OCI-LY7 (cell line): Measurements from ENCODE around the gene CPA2. TPM values are rescaled to one million over a fixed set of nuclear protein-coding genes. Genes with fewer than 3 reads are reported as not detected.

Experiments
- BruUV-seq: library from RNA; stranded (reverse); fragments of 400-500 nt; replicated peaks from 2 replicates; lab custom pipeline; 2021; lab: Mats Ljungman, UMichigan
- CTCF ChIA-PET: fragments of 300-600 bp; sonication (Branson Sonifier 250); formaldehyde crosslinking; loops from one replicate; lab custom pipeline; 2022; ENCODE audit warnings: antibody characterized with exemption; ENCODE audit not compliant: unreplicated experiment; lab: Charles Lee
- POLR2A ChIA-PET: fragments of 300-600 bp; sonication (Branson Sonifier 250); formaldehyde crosslinking; loops from one replicate; lab custom pipeline; 2022; ENCODE audit warnings: antibody characterized with exemption; lab: Charles Lee
- DNase-seq: peaks from one replicate; pipeline ENCODE4 v3.0.0-alpha.2; 2015; ENCODE audit warnings: low spot score
- H2AFZ ChIP-seq: fragments of 200-600 bp; sonication (generic), shearing (Covaris generic); 2 replicates; pipeline ENCODE4 v1.6.1; 2014; ENCODE audit warnings: mild to moderate bottlenecking, antibody characterized with exemption, low read length, moderate library complexity
- H3K27ac ChIP-seq: fragments of 200-600 bp; sonication (generic); 2 replicates; pipeline ENCODE4 v1.5.1; 2014; ENCODE audit warnings: mixed run types, low read depth, mild to moderate bottlenecking, moderate library complexity, low read length, inconsistent platforms; ENCODE audit not compliant: poor library complexity, severe bottlenecking
- H3K36me3 ChIP-seq: fragments of 200-600 bp; sonication (generic); 2 replicates; pipeline ENCODE4 v1.6.1; 2014; ENCODE audit warnings: mild to moderate bottlenecking, antibody characterized with exemption, low read length, moderate library complexity, mixed read lengths; ENCODE audit not compliant: insufficient read depth
- H3K4me1 ChIP-seq: fragments of 200-600 bp; sonication (generic); 2 replicates; pipeline ENCODE4 v1.5.1; 2014; ENCODE audit warnings: mild to moderate bottlenecking, low read length; ENCODE audit not compliant: insufficient read depth, poor library complexity, severe bottlenecking
- H3K4me2 ChIP-seq: fragments of 200-600 bp; sonication (generic); 2 replicates; pipeline ENCODE4 v1.6.1; 2014; ENCODE audit warnings: mild to moderate bottlenecking, low read length
- H3K4me3 ChIP-seq: fragments of 200-600 bp; sonication (generic); 2 replicates; pipeline ENCODE4 v1.5.1; 2014; ENCODE audit warnings: mild to moderate bottlenecking, low read depth, low read length; ENCODE audit not compliant: poor library complexity, severe bottlenecking
- H3K79me2 ChIP-seq: fragments of 200-600 bp; sonication (generic); 2 replicates; pipeline ENCODE4 v1.6.1; 2016; ENCODE audit warnings: low read depth, mild to moderate bottlenecking, low read length, moderate library complexity, mixed read lengths; ENCODE audit not compliant: insufficient read depth
- H3K9me2 ChIP-seq: fragments of 200-600 bp; sonication (generic); 2 replicates; pipeline ENCODE4 v1.6.1; 2016; ENCODE audit warnings: mild to moderate bottlenecking, low read length, mixed read lengths; ENCODE audit not compliant: insufficient read depth
- H3K9me3 ChIP-seq: fragments of 200-600 bp; sonication (generic); 2 replicates; pipeline ENCODE4 v1.6.1; 2014; ENCODE audit warnings: mild to moderate bottlenecking, mixed run types, low read length, mixed read lengths
- H4K20me1 ChIP-seq: fragments of 200-600 bp; sonication (generic); 2 replicates; pipeline ENCODE4 v1.6.1; 2014; ENCODE audit warnings: mild to moderate bottlenecking, antibody characterized with exemption, low read length, moderate library complexity, mixed read lengths; ENCODE audit not compliant: insufficient read depth
- EZH2phosphoT487 ChIP-seq: fragments of 200-600 bp; sonication (generic); IDR thresholded peaks from 2 replicates; pipeline ENCODE4 v1.6.1; 2018; ENCODE audit warnings: low read depth, borderline replicate concordance, mild to moderate bottlenecking, mixed run types, antibody characterized with exemption, low read length, moderate library complexity, mixed read lengths
- intact Hi-C: fragments of 100-400 bp; cut with micrococcal nuclease; formaldehyde crosslinking; loops from one replicate; pipeline ENCODE4 v1.10.0; 2022; ENCODE audit not compliant: unreplicated experiment
- total RNA-seq, 2 experiments: library from RNA; depleted of rRNA in 1 of 2; stranded (reverse); fragments of >200 nt in 1 of 2; shearing (Covaris generic) in 1 of 2; gene quantifications; 2 replicates each; pipeline ENCODE4 v1.2.3, GENCODE V29; 2014 to 2022
- TF ChIP-seq, protein P1 (sequence below): fragments of 200-600 bp; sonication (generic); conservative IDR thresholded peaks from 2 replicates; pipeline ENCODE4 v1.5.1; 2014; ENCODE audit warnings: mild to moderate bottlenecking, antibody characterized with exemption, low read length, moderate library complexity, mixed read lengths

CPA2 gene
- total RNA-seq, 2 experiments from 2014 or later, result not detected

DNA sequence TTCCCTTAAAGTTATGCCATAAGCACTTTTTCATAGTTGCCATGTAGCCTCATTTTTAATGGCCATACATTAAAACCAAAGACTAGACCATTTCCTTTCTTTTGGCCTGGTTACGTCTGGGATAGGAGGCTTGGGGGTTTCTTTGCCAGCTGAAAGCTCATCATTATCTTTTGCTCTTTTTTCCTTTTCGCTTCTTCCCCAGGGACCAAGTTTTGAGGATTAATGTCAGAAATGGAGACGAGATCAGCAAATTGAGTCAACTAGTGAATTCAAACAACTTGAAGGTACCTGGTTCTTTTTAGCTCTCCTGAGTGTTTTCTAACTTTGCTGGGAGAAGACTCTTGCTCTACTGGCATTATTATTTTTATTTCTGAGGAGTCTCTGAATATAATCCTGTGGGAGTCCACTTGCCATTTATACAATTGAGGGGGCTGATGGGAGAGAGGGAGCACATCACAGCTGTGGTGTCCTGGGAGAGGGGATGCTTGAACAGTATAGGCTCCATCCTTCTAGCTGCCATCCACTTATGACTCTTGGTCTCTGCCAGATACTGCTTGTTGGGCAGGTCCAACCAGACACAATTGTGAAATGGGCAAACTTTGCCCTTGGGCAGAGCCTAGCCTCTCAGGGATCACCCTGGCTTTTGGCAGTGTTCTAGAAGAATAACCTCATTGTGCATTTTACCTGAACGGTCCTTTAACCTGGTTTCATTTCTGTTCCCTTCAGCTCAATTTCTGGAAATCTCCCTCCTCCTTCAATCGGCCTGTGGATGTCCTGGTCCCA, 32.1 kb downstream of the CPA2 start:
- TF ChIP-seq, protein P1, sequence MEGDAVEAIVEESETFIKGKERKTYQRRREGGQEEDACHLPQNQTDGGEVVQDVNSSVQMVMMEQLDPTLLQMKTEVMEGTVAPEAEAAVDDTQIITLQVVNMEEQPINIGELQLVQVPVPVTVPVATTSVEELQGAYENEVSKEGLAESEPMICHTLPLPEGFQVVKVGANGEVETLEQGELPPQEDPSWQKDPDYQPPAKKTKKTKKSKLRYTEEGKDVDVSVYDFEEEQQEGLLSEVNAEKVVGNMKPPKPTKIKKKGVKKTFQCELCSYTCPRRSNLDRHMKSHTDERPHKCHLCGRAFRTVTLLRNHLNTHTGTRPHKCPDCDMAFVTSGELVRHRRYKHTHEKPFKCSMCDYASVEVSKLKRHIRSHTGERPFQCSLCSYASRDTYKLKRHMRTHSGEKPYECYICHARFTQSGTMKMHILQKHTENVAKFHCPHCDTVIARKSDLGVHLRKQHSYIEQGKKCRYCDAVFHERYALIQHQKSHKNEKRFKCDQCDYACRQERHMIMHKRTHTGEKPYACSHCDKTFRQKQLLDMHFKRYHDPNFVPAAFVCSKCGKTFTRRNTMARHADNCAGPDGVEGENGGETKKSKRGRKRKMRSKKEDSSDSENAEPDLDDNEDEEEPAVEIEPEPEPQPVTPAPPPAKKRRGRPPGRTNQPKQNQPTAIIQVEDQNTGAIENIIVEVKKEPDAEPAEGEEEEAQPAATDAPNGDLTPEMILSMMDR, result no peak
- TF ChIP-seq EZH2phosphoT487, result no peak
- CTCF ChIA-PET, result no interaction called here
- no peaks in the 10 kb centered on the region for H3K9me3 ChIP-seq
- DNase-seq, result no peak
- no peaks in the 10 kb centered on the region for H3K9me2 ChIP-seq
- intact Hi-C loops, result no loop called here
- no peak overlapping the region for H3K4me3 ChIP-seq
- no peaks in the 10 kb centered on the region for H3K79me2 ChIP-seq
- no peak overlapping the region for H2AFZ ChIP-seq
- no peaks in the 10 kb centered on the region for H3K4me1 ChIP-seq
- H4K20me1 ChIP-seq, result no peaks in the 10 kb centered on the region
- H3K4me2 ChIP-seq, result no peak overlapping the region
- BruUV-seq, result no TSS peak
- no peak overlapping the region for H3K27ac ChIP-seq
- POLR2A ChIA-PET, result no interaction called here
- no peaks in the 10 kb centered on the region for H3K36me3 ChIP-seq

DNA sequence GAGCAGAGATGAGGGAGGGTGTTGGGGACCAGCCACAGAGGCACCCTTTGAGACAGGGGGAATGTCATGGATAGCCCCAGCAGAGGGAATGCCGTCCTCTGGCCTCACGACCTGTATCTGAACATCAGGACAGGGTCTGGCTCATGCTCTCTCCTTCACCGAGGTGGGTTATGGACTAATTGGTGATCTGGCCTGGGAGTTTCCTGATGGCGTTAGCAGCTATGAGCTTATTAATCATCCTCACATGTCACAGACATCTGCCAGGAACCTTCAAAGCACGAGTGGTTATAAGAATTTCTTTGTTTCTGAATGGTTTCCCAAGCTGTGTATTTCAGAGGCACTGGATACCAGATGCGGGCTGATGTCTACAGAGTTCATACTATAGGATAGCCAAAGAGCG, 33.2 kb downstream of the CPA2 start:
- Histone ChIP-seq H3K4me2 (no peak overlapping the region), H3K4me3 (no peak overlapping the region), H3K9me2 (no peaks in the 10 kb centered on the region), H4K20me1 (no peaks in the 10 kb centered on the region), H3K4me1 (no peaks in the 10 kb centered on the region), H3K79me2 (no peaks in the 10 kb centered on the region), H2AFZ (no peak overlapping the region), H3K36me3 (no peaks in the 10 kb centered on the region), H3K9me3 (no peaks in the 10 kb centered on the region), H3K27ac (no peak overlapping the region)
- ChIA-PET POLR2A (no interaction called here), CTCF (no interaction called here)
- intact Hi-C loops, result no loop called here
- BruUV-seq, result no TSS peak
- DNase-seq, result no peak
- TF ChIP-seq EZH2phosphoT487, result no peak
- TF ChIP-seq, protein P1, result no peak

DNA sequence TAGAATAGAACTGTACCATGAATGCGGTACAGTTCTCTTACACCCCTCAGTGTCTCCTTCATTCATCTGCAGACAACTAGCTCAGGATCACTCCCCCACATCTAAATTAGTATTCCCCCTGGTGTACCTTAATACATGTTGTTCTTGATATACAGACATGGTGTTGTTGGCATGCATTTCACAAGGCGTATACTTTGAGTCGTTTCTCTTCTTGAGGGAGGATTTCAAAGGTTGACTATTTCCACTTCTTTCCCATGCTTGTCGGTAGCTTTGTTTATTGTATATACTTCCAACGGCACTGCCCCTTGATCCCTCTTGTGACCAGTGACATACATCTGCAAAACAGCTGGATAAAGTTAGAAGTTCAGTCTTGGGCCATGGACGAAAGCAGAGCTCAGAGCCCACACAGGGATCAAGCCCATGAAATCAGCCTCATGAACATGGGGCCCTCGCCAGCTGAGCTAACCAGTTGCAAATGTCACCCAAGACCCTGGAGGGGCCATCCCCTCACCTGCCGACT, 34.9 kb downstream of the CPA2 start:
- Histone ChIP-seq H3K9me2 (no peaks in the 10 kb centered on the region), H3K79me2 (no peaks in the 10 kb centered on the region), H3K27ac (no peak overlapping the region), H4K20me1 (no peaks in the 10 kb centered on the region), H2AFZ (no peak overlapping the region), H3K36me3 (no peaks in the 10 kb centered on the region), H3K4me3 (no peak overlapping the region), H3K4me2 (no peak overlapping the region), H3K4me1 (no peaks in the 10 kb centered on the region), H3K9me3 (no peaks in the 10 kb centered on the region)
- no peak for DNase-seq
- CTCF ChIA-PET, result no interaction called here
- intact Hi-C loops, result no loop called here
- no TSS peak for BruUV-seq
- POLR2A ChIA-PET, result no interaction called here
- TF ChIP-seq, protein P1, result no peak
- TF ChIP-seq EZH2phosphoT487, result no peak
